RWPE2 (cell line): ENCODE results near the gene GALNT2.

ENCODE experiments used
- ATAC-seq: fragments of 200-7000 bp; cut with Tn5 transposase; 3 replicates; pipeline ENCODE4 v1.9.1; 2021; ENCODE audit warnings: low read depth
- DNase-seq: peaks from one replicate; pipeline ENCODE4 v3.0.0-alpha.2; 2020; ENCODE audit warnings: low spot score
- H3K27ac ChIP-seq: fragments of 450-650 bp; 2 replicates; pipeline ENCODE4 v1.5.1; 2017; ENCODE audit warnings: mild to moderate bottlenecking; ENCODE audit not compliant: poor library complexity, severe bottlenecking
- H3K27me3 ChIP-seq: fragments of 250-450 bp; sonication (Bioruptor Pico); 2 replicates; pipeline ENCODE4 v1.5.1; 2021; ENCODE audit warnings: mild to moderate bottlenecking, moderate library complexity; ENCODE audit not compliant: insufficient read depth, poor library complexity, severe bottlenecking
- H3K36me3 ChIP-seq: fragments of 250-450 bp; sonication (Bioruptor Pico); 2 replicates; pipeline ENCODE4 v1.5.1; 2020; ENCODE audit warnings: low read depth, mild to moderate bottlenecking, moderate library complexity
- H3K4me1 ChIP-seq: fragments of 250-450 bp; sonication (Bioruptor Pico); 2 replicates; pipeline ENCODE4 v1.5.1; 2021; ENCODE audit warnings: mild to moderate bottlenecking, moderate library complexity; ENCODE audit not compliant: insufficient read depth, poor library complexity, severe bottlenecking
- H3K4me3 ChIP-seq: fragments of 250-450 bp; sonication (Bioruptor Pico); 2 replicates; pipeline ENCODE4 v1.5.1; 2021; ENCODE audit warnings: mild to moderate bottlenecking, moderate library complexity; ENCODE audit not compliant: severe bottlenecking
- H3K9me3 ChIP-seq: fragments of 250-450 bp; sonication (Bioruptor Pico); 2 replicates; pipeline ENCODE4 v1.5.1; 2021; ENCODE audit warnings: mild to moderate bottlenecking, moderate library complexity; ENCODE audit not compliant: severe bottlenecking
- TF ChIP-seq, protein P1 (sequence below): fragments of 450-650 bp; IDR thresholded peaks from one replicate; pipeline ENCODE4 v1.5.1; 2017; ENCODE audit warnings: mild to moderate bottlenecking, moderate library complexity; ENCODE audit not compliant: poor library complexity, severe bottlenecking

GALNT2 gene

DNA sequence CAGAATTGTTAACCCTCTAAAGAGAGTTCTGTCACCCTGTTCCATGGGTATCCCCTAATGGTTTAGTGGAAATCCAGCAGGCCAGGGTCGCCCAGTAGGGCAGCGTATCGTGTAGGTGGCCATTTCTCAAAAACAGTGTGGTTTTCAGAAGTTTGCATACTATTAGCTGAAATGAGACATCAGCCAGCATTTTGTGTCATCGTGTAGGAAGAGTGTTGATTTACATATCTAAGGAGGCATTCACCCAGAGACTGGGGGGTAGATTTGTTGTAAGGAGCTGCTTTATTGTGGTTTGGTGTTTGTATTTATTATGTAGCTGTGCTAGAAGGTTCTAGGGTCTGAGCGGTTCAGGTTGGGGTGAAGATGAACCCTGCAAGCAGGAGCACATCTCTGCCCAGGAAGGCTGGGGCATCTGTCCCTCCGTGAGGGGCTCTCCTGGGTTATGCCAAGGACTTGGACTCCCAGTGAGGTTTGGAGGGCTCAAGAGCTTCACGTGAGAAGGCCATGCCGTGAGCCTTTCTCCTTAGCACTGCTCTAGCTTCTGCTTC, 184.7 kb downstream of the GALNT2 start:
- Histone ChIP-seq H3K4me3 (no peak overlapping the region), H3K36me3 (no peaks in the 10 kb centered on the region), H3K9me3 (no peaks in the 10 kb centered on the region), H3K4me1 (no peaks in the 10 kb centered on the region), H3K27ac (no peak overlapping the region), H3K27me3 (no peaks in the 10 kb centered on the region)
- DNase-seq (no peak), ATAC-seq (no peak)
- TF ChIP-seq, protein P1, sequence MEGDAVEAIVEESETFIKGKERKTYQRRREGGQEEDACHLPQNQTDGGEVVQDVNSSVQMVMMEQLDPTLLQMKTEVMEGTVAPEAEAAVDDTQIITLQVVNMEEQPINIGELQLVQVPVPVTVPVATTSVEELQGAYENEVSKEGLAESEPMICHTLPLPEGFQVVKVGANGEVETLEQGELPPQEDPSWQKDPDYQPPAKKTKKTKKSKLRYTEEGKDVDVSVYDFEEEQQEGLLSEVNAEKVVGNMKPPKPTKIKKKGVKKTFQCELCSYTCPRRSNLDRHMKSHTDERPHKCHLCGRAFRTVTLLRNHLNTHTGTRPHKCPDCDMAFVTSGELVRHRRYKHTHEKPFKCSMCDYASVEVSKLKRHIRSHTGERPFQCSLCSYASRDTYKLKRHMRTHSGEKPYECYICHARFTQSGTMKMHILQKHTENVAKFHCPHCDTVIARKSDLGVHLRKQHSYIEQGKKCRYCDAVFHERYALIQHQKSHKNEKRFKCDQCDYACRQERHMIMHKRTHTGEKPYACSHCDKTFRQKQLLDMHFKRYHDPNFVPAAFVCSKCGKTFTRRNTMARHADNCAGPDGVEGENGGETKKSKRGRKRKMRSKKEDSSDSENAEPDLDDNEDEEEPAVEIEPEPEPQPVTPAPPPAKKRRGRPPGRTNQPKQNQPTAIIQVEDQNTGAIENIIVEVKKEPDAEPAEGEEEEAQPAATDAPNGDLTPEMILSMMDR, result no peak

DNA sequence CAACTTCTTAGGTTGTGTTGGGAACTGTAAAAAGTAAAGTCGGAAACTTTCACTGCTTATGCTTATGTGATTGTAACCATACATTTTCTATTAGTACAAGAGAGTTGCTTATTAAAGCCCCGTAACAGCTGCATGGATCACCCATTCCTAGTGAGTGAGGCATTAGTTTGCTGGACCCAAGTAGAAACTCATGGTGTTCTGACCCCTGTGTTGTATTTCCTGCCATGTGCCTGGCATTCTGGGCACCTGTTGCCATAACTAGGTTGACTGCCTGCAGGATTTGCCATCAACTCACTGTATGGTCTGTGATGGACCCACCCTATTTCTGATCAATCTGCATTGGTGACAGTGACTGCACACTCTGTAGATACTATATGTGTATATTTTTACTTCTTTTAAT, 186.1 kb downstream of the GALNT2 start:
- ATAC-seq, result no peak
- TF ChIP-seq, protein P1, result no peak

DNA sequence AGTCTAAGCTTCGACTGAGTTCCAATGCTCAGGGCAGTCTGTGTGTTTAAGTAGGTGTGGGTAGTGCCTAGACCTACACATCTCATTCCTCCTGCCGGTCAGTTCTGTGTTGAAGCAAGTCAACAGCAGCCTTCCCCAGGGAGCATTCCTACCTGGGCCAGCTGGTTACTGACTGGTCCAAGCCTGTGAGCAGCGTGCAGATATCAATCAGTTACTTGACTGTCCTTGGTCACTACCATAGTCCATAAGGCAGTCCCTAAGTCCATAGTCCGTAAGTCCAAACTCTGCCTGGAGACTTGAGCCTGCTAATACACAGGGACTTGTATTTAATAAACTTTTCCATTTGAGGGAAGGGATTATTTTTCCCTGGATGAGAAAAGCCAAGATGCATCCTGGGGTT, 187.2 kb downstream of the GALNT2 start:
- ATAC-seq, result no peak
- H3K27ac ChIP-seq, result no peak overlapping the region
- no peaks in the 10 kb centered on the region for H3K27me3 ChIP-seq
- no peak overlapping the region for H3K4me3 ChIP-seq
- no peaks in the 10 kb centered on the region for H3K36me3 ChIP-seq
- no peaks in the 10 kb centered on the region for H3K4me1 ChIP-seq
- H3K9me3 ChIP-seq, result no peaks in the 10 kb centered on the region
- TF ChIP-seq, protein P1, result no peak
- DNase-seq, result no peak

More for the DNA sequence above, 186.1 kb downstream of the GALNT2 start:
- no peak for DNase-seq
- Histone ChIP-seq H3K4me3 (no peak overlapping the region), H3K27me3 (no peaks in the 10 kb centered on the region), H3K4me1 (no peaks in the 10 kb centered on the region), H3K27ac (no peak overlapping the region), H3K9me3 (no peaks in the 10 kb centered on the region), H3K36me3 (no peaks in the 10 kb centered on the region)

DNA sequence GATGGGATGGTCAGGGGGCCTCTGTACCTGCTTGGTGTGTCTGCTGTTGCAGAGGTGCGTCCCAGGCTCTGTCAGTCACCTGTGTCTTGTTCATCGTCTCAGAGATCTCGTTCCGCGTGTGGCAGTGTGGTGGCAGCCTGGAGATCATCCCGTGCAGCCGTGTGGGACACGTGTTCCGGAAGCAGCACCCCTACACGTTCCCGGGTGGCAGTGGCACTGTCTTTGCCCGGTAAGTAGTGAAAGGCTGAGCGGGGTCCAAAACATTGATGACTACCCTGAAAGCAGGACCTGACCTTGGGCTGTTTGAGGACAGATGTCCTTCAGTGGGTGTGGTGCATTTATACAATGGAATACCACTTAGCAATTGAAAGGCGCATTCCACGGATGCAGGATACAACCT, 188.1 kb downstream of the GALNT2 start:
- no peaks in the 10 kb centered on the region for H3K36me3 ChIP-seq
- H3K4me1 ChIP-seq, result no peaks in the 10 kb centered on the region
- TF ChIP-seq, protein P1, result no peak
- no peaks in the 10 kb centered on the region for H3K27me3 ChIP-seq
- no peak overlapping the region for H3K4me3 ChIP-seq
- no peak for ATAC-seq
- no peak for DNase-seq
- no peaks in the 10 kb centered on the region for H3K9me3 ChIP-seq
- no peak overlapping the region for H3K27ac ChIP-seq

DNA sequence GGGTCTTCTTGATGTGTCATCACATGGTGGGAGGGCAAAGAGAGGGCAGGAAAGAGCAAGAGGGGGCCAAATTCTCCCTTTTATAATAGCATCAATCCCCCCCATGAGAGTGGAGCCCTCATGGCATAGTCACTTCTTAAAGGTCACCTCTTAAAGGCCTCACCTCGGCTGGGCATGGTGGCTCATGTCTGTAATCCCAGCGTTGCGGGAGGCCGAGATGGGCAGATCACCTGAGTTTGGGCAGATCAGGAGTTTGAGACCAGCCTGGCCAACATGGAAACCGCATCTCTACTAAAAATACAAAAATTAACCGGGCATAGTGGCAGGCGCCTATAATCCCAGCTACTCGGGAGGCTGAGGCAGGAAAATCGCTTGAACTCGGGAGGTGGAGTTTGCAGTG, 189.0 kb downstream of the GALNT2 start:
- Histone ChIP-seq H3K36me3 (no peaks in the 10 kb centered on the region), H3K4me3 (no peak overlapping the region), H3K27me3 (no peaks in the 10 kb centered on the region), H3K9me3 (no peaks in the 10 kb centered on the region), H3K4me1 (no peaks in the 10 kb centered on the region), H3K27ac (no peak overlapping the region)
- TF ChIP-seq, protein P1, result no peak
- ATAC-seq (no peak), DNase-seq (no peak)
